Peyer's patch (tissue), 4 donors: ENCODE results near the gene KCTD10. TPM values are rescaled to one million over a fixed set of nuclear protein-coding genes. Genes with fewer than 3 reads are reported as not detected.
A peak's percentile ranks its signal among the peaks of the same experiment; 100 is the strongest.

Experiments used
- DNase-seq, 3 donors: peaks; one replicate each; pipeline ENCODE4 v3.0.0-alpha.2; 2017 to 2019
- H3K27ac ChIP-seq, 4 donors: fragments of 200-600 bp; sonication (generic); one replicate each; pipeline ENCODE4 v1.5.1; 2016 to 2019
- H3K27me3 ChIP-seq, 2 donors: fragments of 200-600 bp; sonication (generic); one replicate each; pipeline ENCODE4 v1.5.1; 2019
- H3K36me3 ChIP-seq, 3 donors: fragments of 200-600 bp; sonication (generic); one replicate each; pipeline ENCODE4 v1.5.1; 2016 to 2019
- H3K4me1 ChIP-seq, 4 donors: fragments of 200-600 bp; sonication (generic); one replicate each; pipeline ENCODE4 v1.5.1; 2016 to 2019
- H3K4me3 ChIP-seq, 4 donors: fragments of 200-600 bp; sonication (generic); 1 replicate in 3 of 4; 2 replicates in 1 of 4; pipeline ENCODE4 v1.5.1; 2016 to 2019; ENCODE audit warnings: mild to moderate bottlenecking in 1 of 4
- H3K9me3 ChIP-seq, 4 donors: fragments of 200-600 bp; sonication (generic); one replicate each; pipeline ENCODE4 v1.5.1; 2016 to 2019; ENCODE audit warnings: mild to moderate bottlenecking in 1 of 4
- CTCF ChIP-seq, 6 experiments: fragments of 450-650 bp in 4 of 6; fragments of 200-600 bp in 2 of 6; sonication (generic) in 1 of 6; IDR thresholded peaks; one replicate each; pipeline ENCODE4 v1.5.1; 2017 to 2019; ENCODE audit warnings: antibody characterized with exemption in 6 of 6, mild to moderate bottlenecking in 3 of 6, moderate library complexity in 1 of 6
- POLR2A ChIP-seq, 2 donors: fragments of 450-650 bp; IDR thresholded peaks; one replicate each; pipeline ENCODE4 v1.5.1; 2017; ENCODE audit warnings: antibody characterized with exemption in 2 of 2, mild to moderate bottlenecking in 2 of 2, moderate library complexity in 2 of 2
- total RNA-seq, 4 donors: library from RNA; depleted of rRNA; stranded (reverse); fragments of >200 nt; gene quantifications; one replicate each; pipeline ENCODE4 v1.1.0, GENCODE V29; 2016

KCTD10 gene
- total RNA-seq = 10 to 100 TPM; 18.4 to 53.6 (median 28.8) TPM

GRCh38 chr12:109477185-109477962, at the start of gene KCTD10, which contains the start of gene UBE3B:
Gene KCTD10, minus strand, starts transcription at chr12:109477300. Its CDS starts 38 bp downstream, at chr12:109477262.
Gene UBE3B, plus strand, starts transcription at chr12:109477634. Its CDS starts 5,918 bp downstream, at chr12:109483552.
- DNase-seq = peak; percentile 80 to 93 (median 91)
- TF ChIP-seq POLR2A (IDR thresholded peaks at IDR 0.05) = peak; percentile 32 to 40
- peak in 2 of 6 experiments; percentile 32 to 36 for TF ChIP-seq CTCF (IDR thresholded peaks at IDR 0.05)
- no peaks in the 10 kb centered on the region for H3K9me3 ChIP-seq
- H3K4me1 ChIP-seq = peaks cover 3 to 33% (median 12%) of the 10 kb centered on the region in 4 donors
- no peaks in the 10 kb centered on the region for H3K27me3 ChIP-seq
- peak within 1 kb of the TSS; percentile 91 to 95 (median 94) for H3K27ac ChIP-seq
- no peaks in the 10 kb centered on the region for H3K36me3 ChIP-seq
- peak within 1 kb of the TSS; percentile 79 to 97 (median 84) for H3K4me3 ChIP-seq

DNA sequence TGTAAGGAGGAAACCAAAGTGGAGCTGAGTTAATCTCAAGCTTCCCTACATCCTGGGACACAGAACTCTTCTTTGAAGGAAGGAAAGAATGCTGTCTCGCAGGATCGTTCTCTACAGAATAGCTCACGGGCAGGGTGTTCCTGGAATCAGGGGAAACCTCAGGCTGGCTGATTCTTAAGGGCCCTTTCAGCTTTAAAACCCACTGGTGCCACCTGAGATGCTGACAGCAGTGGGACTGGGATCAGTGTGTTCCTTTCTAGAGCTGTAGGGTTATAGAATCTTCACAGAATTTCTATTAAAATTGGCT, 48.1 kb upstream of the KCTD10 start:
- H3K36me3 ChIP-seq = peaks cover 0 to 81% (median 0%) of the 10 kb centered on the region in 3 donors
- no peak for TF ChIP-seq POLR2A (IDR thresholded peaks at IDR 0.05)
- TF ChIP-seq CTCF (IDR thresholded peaks at IDR 0.05) = no peak

GRCh38 chr12:109524466-109525278, 47.6 kb upstream of the KCTD10 start:
- Histone ChIP-seq H3K36me3 (peaks cover 0 to 77% (median 0%) of the 10 kb centered on the region in 3 donors), H3K4me3 (no peak overlapping the region), H3K4me1 (no peaks in the 10 kb centered on the region), H3K9me3 (no peaks in the 10 kb centered on the region), H3K27ac (no peak overlapping the region), H3K27me3 (no peaks in the 10 kb centered on the region)
- DNase-seq = peak in 1 of 3 donors; percentile 7
- no peak for TF ChIP-seq CTCF (IDR thresholded peaks at IDR 0.05)
- TF ChIP-seq POLR2A (IDR thresholded peaks at IDR 0.05) = no peak

More for the DNA sequence above, 48.1 kb upstream of the KCTD10 start:
- Histone ChIP-seq H3K27ac (no peak overlapping the region), H3K27me3 (no peaks in the 10 kb centered on the region), H3K4me3 (no peak overlapping the region), H3K9me3 (no peaks in the 10 kb centered on the region), H3K4me1 (no peaks in the 10 kb centered on the region)
- DNase-seq = no peak

DNA sequence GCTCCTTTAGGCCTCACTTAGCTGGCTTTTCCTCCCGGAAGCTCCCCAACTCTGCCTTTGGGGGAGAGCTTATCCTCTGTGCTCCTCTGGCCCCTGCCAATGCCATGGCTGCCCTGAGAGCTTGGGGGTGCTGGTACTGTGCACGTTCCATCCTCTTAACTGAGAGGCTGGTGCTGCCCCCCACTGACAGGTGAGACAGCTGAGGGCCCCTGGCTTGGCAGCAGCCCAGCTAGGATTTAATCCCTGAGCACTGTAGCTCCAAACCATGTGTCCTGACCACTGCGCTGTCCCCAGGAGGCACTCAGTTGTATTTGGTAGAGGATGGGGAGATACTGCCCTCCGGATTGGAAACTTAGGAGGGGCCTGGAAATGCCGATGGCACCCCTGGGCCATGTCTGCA, 46.4 kb upstream of the KCTD10 start:
- Histone ChIP-seq H3K27me3 (no peaks in the 10 kb centered on the region), H3K9me3 (no peaks in the 10 kb centered on the region), H3K36me3 (peaks cover 0 to 85% (median 0%) of the 10 kb centered on the region in 3 donors), H3K4me3 (no peak overlapping the region), H3K4me1 (no peaks in the 10 kb centered on the region), H3K27ac (no peak overlapping the region)
- peak in 1 of 3 donors; percentile 26 for DNase-seq
- TF ChIP-seq POLR2A (IDR thresholded peaks at IDR 0.05) = no peak

- Histone ChIP-seq H3K36me3 (peaks cover 0 to 85% (median 0%) of the 10 kb centered on the region in 3 donors), H3K9me3 (no peaks in the 10 kb centered on the region), H3K4me1 (no peaks in the 10 kb centered on the region), H3K27me3 (no peaks in the 10 kb centered on the region), H3K4me3 (no peak overlapping the region), H3K27ac (no peak overlapping the region)
- TF ChIP-seq CTCF (IDR thresholded peaks at IDR 0.05) (no peak), POLR2A (IDR thresholded peaks at IDR 0.05) (no peak)
- peak in 1 of 3 donors; percentile 34 for DNase-seq
Measured at GRCh38 chr12:109523071-109523470, 46.0 kb upstream of the KCTD10 start.

- H3K9me3 ChIP-seq = no peaks in the 10 kb centered on the region
- no peaks in the 10 kb centered on the region for H3K4me1 ChIP-seq
- no peak overlapping the region for H3K27ac ChIP-seq
- peaks cover 0 to 85% (median 0%) of the 10 kb centered on the region in 3 donors for H3K36me3 ChIP-seq
- no peaks in the 10 kb centered on the region for H3K27me3 ChIP-seq
- DNase-seq = no peak
- TF ChIP-seq POLR2A (IDR thresholded peaks at IDR 0.05) (no peak), CTCF (IDR thresholded peaks at IDR 0.05) (no peak)
- no peak overlapping the region for H3K4me3 ChIP-seq
Measured at GRCh38 chr12:109521831-109522230, 44.7 kb upstream of the KCTD10 start.
